Activated T-cell treated with anti-CD3 and anti-CD28 coated beads, Interleukin-2, amount 50 U/mL, for 24 hours (primary cell): ENCODE data around the gene KDM4B.
A peak's percentile ranks its signal among the peaks of the same experiment; 100 is the strongest.

Experiments used
- DNase-seq: peaks from one replicate; pipeline ENCODE4 v3.0.0-alpha.2; 2020
- H3K27ac Mint-ChIP-seq: 2 replicates; pipeline ENCODE4 v1.8.0; 2020; ENCODE audit warnings: mild to moderate bottlenecking, mixed read lengths
- H3K27me3 Mint-ChIP-seq: 2 replicates; pipeline ENCODE4 v1.8.0; 2020; ENCODE audit warnings: mixed read lengths
- H3K36me3 Mint-ChIP-seq: 2 replicates; pipeline ENCODE4 v1.8.0; 2020; ENCODE audit warnings: low read depth, mixed read lengths
- H3K4me1 Mint-ChIP-seq: 2 replicates; pipeline ENCODE4 v1.8.0; 2020; ENCODE audit warnings: low read depth, mixed read lengths
- H3K4me3 Mint-ChIP-seq: 2 replicates; pipeline ENCODE4 v1.8.0; 2020; ENCODE audit warnings: mild to moderate bottlenecking, moderate library complexity, mixed read lengths
- H3K9me3 Mint-ChIP-seq: 2 replicates; pipeline ENCODE4 v1.8.0; 2020; ENCODE audit warnings: mixed read lengths

KDM4B gene

GRCh38 chr19:5132698-5133651, 164.1 kb downstream of the KDM4B start:
- no peaks in the 10 kb centered on the region for H3K9me3 Mint-ChIP-seq
- H3K27ac Mint-ChIP-seq = no peak overlapping the region
- no peaks in the 10 kb centered on the region for H3K27me3 Mint-ChIP-seq
- H3K4me1 Mint-ChIP-seq = peaks cover 64% of the 10 kb centered on the region
- peaks cover 56% of the 10 kb centered on the region for H3K36me3 Mint-ChIP-seq
- H3K4me3 Mint-ChIP-seq = peak overlapping the region; percentile 77
- DNase-seq = no peak

- no peaks in the 10 kb centered on the region for H3K27me3 Mint-ChIP-seq
- peaks cover 67% of the 10 kb centered on the region for H3K36me3 Mint-ChIP-seq
- H3K9me3 Mint-ChIP-seq = no peaks in the 10 kb centered on the region
- no peak overlapping the region for H3K27ac Mint-ChIP-seq
- DNase-seq = no peak
- peaks cover 72% of the 10 kb centered on the region for H3K4me1 Mint-ChIP-seq
- no peak overlapping the region for H3K4me3 Mint-ChIP-seq
Observed at GRCh38 chr19:5133986-5134595, 165.2 kb downstream of the KDM4B start.

DNA sequence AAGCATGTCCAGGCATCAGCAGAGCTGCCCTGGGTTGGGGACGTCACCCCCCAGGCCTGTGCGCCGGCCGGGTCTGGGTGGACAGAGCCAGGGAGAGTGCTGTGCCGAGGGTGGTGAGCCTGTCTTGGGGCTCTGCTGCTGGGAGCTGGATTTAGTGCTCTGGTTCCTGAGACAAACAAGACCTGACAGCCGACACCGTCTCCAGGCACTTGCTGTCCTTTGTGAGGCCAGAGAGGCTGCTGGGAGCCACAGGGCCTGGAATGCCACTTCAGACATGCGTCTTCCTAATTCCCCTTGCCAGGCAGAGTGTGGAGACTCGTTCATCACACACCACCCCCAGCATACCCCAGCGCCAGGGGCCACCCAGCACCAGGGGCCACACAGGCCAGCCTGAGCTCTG, 165.8 kb downstream of the KDM4B start:
- Mint-ChIP-seq H3K9me3 (no peaks in the 10 kb centered on the region), H3K27me3 (no peaks in the 10 kb centered on the region), H3K4me1 (peaks cover 72% of the 10 kb centered on the region), H3K27ac (no peak overlapping the region), H3K36me3 (peaks cover 73% of the 10 kb centered on the region), H3K4me3 (no peak overlapping the region)
- DNase-seq = no peak

- peaks cover 68% of the 10 kb centered on the region for H3K4me1 Mint-ChIP-seq
- H3K27me3 Mint-ChIP-seq = no peaks in the 10 kb centered on the region
- no peak overlapping the region for H3K4me3 Mint-ChIP-seq
- peaks cover 89% of the 10 kb centered on the region for H3K36me3 Mint-ChIP-seq
- DNase-seq = no peak
- H3K9me3 Mint-ChIP-seq = no peaks in the 10 kb centered on the region
- no peak overlapping the region for H3K27ac Mint-ChIP-seq
Observed at GRCh38 chr19:5136073-5136855, 167.4 kb downstream of the KDM4B start.

DNA sequence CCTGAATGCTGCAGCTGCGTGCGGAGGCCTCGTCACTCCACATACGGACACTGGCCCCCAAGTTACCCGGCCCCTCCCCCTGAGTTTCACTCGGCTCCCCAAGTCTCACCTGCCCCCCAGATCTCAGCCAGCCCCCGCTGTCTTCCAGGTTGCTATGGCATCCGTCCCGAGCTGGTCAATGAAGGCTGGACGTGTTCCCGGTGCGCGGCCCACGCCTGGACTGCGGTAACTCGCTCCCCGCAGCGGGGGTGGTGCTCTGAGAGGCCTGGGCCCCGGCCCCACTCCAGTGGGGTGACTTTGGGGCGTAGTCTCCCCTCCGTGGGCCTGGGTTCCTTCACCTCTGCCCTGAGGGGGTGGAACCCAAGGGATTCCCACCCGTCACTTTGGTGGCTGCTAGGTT, 168.2 kb downstream of the KDM4B start:
- Mint-ChIP-seq H3K9me3 (no peaks in the 10 kb centered on the region), H3K27me3 (no peaks in the 10 kb centered on the region), H3K4me1 (peaks cover 66% of the 10 kb centered on the region), H3K4me3 (no peak overlapping the region), H3K36me3 (peaks cover 89% of the 10 kb centered on the region), H3K27ac (no peak overlapping the region)
- DNase-seq = no peak

GRCh38 chr19:5137571-5138124, 168.7 kb downstream of the KDM4B start:
- Mint-ChIP-seq H3K36me3 (peaks cover 87% of the 10 kb centered on the region), H3K27ac (no peak overlapping the region), H3K4me1 (peaks cover 64% of the 10 kb centered on the region), H3K4me3 (no peak overlapping the region), H3K9me3 (no peaks in the 10 kb centered on the region), H3K27me3 (no peaks in the 10 kb centered on the region)
- no peak for DNase-seq

- Mint-ChIP-seq H3K27ac (peak overlapping the region; percentile 90), H3K4me1 (peaks cover 65% of the 10 kb centered on the region), H3K9me3 (no peaks in the 10 kb centered on the region), H3K27me3 (no peaks in the 10 kb centered on the region), H3K4me3 (peak overlapping the region; percentile 59), H3K36me3 (peaks cover 87% of the 10 kb centered on the region)
- DNase-seq = peak; percentile 86
Observed at GRCh38 chr19:5138606-5139582, 170.0 kb downstream of the KDM4B start.

DNA sequence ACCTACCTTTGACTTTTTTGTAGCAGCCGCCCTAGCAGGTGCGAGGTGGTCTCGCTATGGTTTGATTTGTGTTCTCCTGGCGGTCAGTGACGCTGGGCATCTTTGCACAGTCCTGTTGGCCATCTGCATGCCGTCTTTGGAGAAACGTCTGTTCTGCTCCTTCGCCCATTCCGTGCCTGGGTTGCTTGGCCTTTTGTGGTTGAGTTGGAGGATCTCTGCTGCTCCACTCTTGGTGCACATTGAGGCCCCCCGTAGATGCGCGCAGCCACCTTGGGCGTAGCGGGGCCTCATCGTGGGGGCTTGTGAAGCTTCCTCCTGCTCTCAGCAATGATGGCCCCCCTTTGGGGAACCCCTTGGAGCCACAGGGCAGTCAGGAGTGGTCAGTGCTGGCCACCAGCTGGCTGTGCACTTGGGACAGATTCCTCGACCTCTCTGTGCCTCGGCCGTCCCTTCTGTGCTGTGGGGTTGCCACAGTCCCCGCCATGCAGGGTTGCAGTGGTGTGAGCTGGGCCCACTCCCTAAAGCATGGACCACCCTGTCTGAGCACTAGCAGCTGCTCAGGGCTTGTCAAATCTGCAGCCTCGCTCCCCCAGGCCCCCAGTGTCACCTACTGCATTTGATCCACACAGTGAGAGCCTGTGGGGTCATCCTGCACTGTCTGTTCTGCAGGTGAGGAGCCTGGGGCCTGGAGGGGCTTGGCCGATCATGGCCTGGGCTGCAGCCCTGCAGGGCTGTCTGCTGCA, 170.8 kb downstream of the KDM4B start:
- H3K36me3 Mint-ChIP-seq = peaks cover 85% of the 10 kb centered on the region
- peaks cover 61% of the 10 kb centered on the region for H3K4me1 Mint-ChIP-seq

DNA sequence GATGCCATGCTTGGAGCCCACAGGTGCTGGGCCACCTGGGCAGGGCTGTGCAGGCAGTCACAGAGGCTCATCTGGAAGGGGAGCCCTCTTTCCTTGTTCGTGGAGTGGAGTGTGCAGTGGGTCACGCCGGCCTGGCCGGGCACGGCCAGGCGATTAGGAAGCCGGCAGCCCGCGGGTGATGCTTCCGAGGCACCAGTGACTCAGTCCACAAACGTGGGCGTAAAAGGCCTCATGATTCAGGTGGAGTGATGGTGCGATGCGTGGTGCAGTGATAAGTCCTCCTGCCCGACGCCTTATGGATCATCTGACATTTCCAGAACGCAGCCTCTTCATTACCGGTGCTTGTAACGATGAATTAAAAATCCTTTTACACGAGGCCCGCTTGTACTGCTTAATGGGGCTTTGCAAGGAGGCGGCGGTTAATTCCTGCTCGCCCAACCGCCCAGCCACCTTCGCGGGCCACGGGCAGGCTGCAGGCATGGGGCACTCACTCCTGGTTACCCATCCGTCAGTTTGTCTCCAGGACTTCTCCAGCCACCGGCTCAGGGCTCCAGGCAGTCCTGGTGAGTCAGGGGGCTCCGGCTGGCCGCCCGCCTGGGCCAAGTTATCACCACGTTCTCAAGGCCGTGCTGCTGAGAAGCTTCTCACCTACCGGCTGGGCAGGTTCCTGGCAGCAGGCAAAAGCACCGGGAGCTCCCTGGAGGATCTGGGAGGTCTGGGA, 172.4 kb downstream of the KDM4B start:
- Mint-ChIP-seq H3K4me1 (peaks cover 57% of the 10 kb centered on the region), H3K9me3 (no peaks in the 10 kb centered on the region), H3K4me3 (no peak overlapping the region), H3K27ac (no peak overlapping the region), H3K36me3 (peaks cover 83% of the 10 kb centered on the region), H3K27me3 (no peaks in the 10 kb centered on the region)
- peak; percentile 31 for DNase-seq

More for the DNA sequence above, 170.8 kb downstream of the KDM4B start:
- no peaks in the 10 kb centered on the region for H3K9me3 Mint-ChIP-seq
- H3K4me3 Mint-ChIP-seq = peak overlapping the region; percentile 59
- DNase-seq = no peak
- H3K27me3 Mint-ChIP-seq = no peaks in the 10 kb centered on the region
- H3K27ac Mint-ChIP-seq = peak overlapping the region; percentile 90

- no peaks in the 10 kb centered on the region for H3K9me3 Mint-ChIP-seq
- H3K27ac Mint-ChIP-seq = no peak overlapping the region
- H3K27me3 Mint-ChIP-seq = no peaks in the 10 kb centered on the region
- H3K36me3 Mint-ChIP-seq = peaks cover 86% of the 10 kb centered on the region
- no peak for DNase-seq
- peaks cover 53% of the 10 kb centered on the region for H3K4me1 Mint-ChIP-seq
- no peak overlapping the region for H3K4me3 Mint-ChIP-seq
Observed at GRCh38 chr19:5141850-5142724, 173.2 kb downstream of the KDM4B start.

- no peak overlapping the region for H3K4me3 Mint-ChIP-seq
- H3K36me3 Mint-ChIP-seq = peaks cover 85% of the 10 kb centered on the region
- peaks cover 48% of the 10 kb centered on the region for H3K4me1 Mint-ChIP-seq
- peak; percentile 30 for DNase-seq
- H3K27me3 Mint-ChIP-seq = no peaks in the 10 kb centered on the region
- no peak overlapping the region for H3K27ac Mint-ChIP-seq
- no peaks in the 10 kb centered on the region for H3K9me3 Mint-ChIP-seq
Observed at GRCh38 chr19:5142725-5143097, 173.8 kb downstream of the KDM4B start.
